GM23338 (cell line): Measurements from ENCODE around the gene DHX32. TPM values are rescaled to one million over a fixed set of nuclear protein-coding genes. Genes with fewer than 3 reads are reported as not detected.

Experiments
- ATAC-seq: fragments of 200-7000 bp; cut with Tn5 transposase; 3 replicates; pipeline ENCODE4 v1.9.1; 2020
- DNase-seq: peaks from one replicate; pipeline ENCODE4 v3.0.0-alpha.2; 2015; ENCODE audit warnings: low spot score
- H2AFZ ChIP-seq: fragments of 200-600 bp; sonication (generic); 2 replicates; pipeline ENCODE4 v1.8.0; 2016; ENCODE audit warnings: antibody characterized with exemption, mild to moderate bottlenecking, moderate library complexity
- H3F3A ChIP-seq: fragments of 200-600 bp; sonication (generic); replicated peaks from 2 replicates; pipeline ENCODE4 v1.8.0; 2017; ENCODE audit warnings: antibody characterized with exemption, mixed run types, low read depth
- H3K27ac ChIP-seq: fragments of 200-600 bp; sonication (generic); 2 replicates; pipeline ENCODE4 v1.6.1; 2016; ENCODE audit warnings: low read depth
- H3K27me3 ChIP-seq: fragments of 200-600 bp; sonication (generic); 2 replicates; pipeline ENCODE4 v1.8.0; 2016; ENCODE audit warnings: mild to moderate bottlenecking, mixed run types, moderate library complexity; ENCODE audit not compliant: insufficient read depth
- H3K36me3 ChIP-seq: fragments of 200-600 bp; sonication (generic); 2 replicates; pipeline ENCODE4 v1.8.0; 2016; ENCODE audit warnings: mild to moderate bottlenecking; ENCODE audit not compliant: insufficient read depth
- H3K4me1 ChIP-seq: fragments of 200-600 bp; sonication (generic); 2 replicates; pipeline ENCODE4 v1.8.0; 2016; ENCODE audit warnings: mild to moderate bottlenecking, moderate library complexity; ENCODE audit not compliant: insufficient read depth
- H3K4me2 ChIP-seq: fragments of 200-600 bp; sonication (generic); 2 replicates; pipeline ENCODE4 v1.7.1; 2017; ENCODE audit warnings: mixed run types
- H3K4me3 ChIP-seq: fragments of 200-600 bp; sonication (generic); 2 replicates; pipeline ENCODE4 v1.6.1; 2016; ENCODE audit warnings: mixed run types
- H3K79me2 ChIP-seq: fragments of 200-600 bp; sonication (generic); replicated peaks from 2 replicates; pipeline ENCODE4 v1.8.0; 2017; ENCODE audit warnings: mild to moderate bottlenecking; ENCODE audit not compliant: insufficient read depth
- H3K9me2 ChIP-seq: fragments of 200-600 bp; sonication (generic); 2 replicates; pipeline ENCODE4 v1.8.0; 2017; ENCODE audit not compliant: insufficient read depth
- H4K20me1 ChIP-seq: fragments of 200-600 bp; sonication (generic); replicated peaks from 2 replicates; pipeline ENCODE4 v1.8.0; 2017; ENCODE audit warnings: mild to moderate bottlenecking; ENCODE audit not compliant: insufficient read depth
- H3K27ac Mint-ChIP-seq: 2 replicates; pipeline ENCODE4 v1.8.0; 2020; ENCODE audit warnings: inconsistent platforms, mild to moderate bottlenecking, moderate library complexity, mixed read lengths
- H3K27me3 Mint-ChIP-seq: 3 replicates; pipeline ENCODE4 v1.8.0; 2022; ENCODE audit warnings: low read depth, mild to moderate bottlenecking, moderate library complexity, mixed read lengths, inconsistent platforms; ENCODE audit not compliant: insufficient read depth, poor library complexity
- H3K36me3 Mint-ChIP-seq: 3 replicates; pipeline ENCODE4 v1.8.0; 2021; ENCODE audit warnings: low read depth, mild to moderate bottlenecking, inconsistent platforms, moderate library complexity, mixed read lengths
- H3K4me1 Mint-ChIP-seq: 3 replicates; pipeline ENCODE4 v1.8.0; 2020; ENCODE audit warnings: mild to moderate bottlenecking, inconsistent platforms, mixed read lengths
- H3K4me3 Mint-ChIP-seq: 3 replicates; pipeline ENCODE4 v1.8.0; 2021; ENCODE audit warnings: moderate library complexity, mild to moderate bottlenecking, inconsistent platforms, mixed read lengths
- H3K9me3 Mint-ChIP-seq: 3 replicates; pipeline ENCODE4 v1.8.0; 2020; ENCODE audit warnings: moderate library complexity, mild to moderate bottlenecking, inconsistent platforms, mixed read lengths
- CREB1 ChIP-seq: fragments of 250-450 bp; sonication (Bioruptor Pico); IDR thresholded peaks from 2 replicates; pipeline ENCODE4 v1.5.0; 2020; ENCODE audit warnings: low read depth, mild to moderate bottlenecking, moderate library complexity
- EZH2phosphoT487 ChIP-seq: fragments of 200-600 bp; sonication (generic); IDR thresholded peaks from one replicate; pipeline ENCODE4 v1.8.1; 2018; ENCODE audit warnings: antibody characterized with exemption; ENCODE audit not compliant: unreplicated experiment
- NANOG ChIP-seq: IDR thresholded peaks from 2 replicates; pipeline ENCODE4 v1.6.1; 2016; ENCODE audit warnings: antibody characterized with exemption, borderline replicate concordance
- POLR2AphosphoS5 ChIP-seq: IDR thresholded peaks from 2 replicates; pipeline ENCODE4 v1.6.1; 2016; ENCODE audit warnings: antibody characterized with exemption, low read depth
- STAT1 ChIP-seq: IDR thresholded peaks from one replicate; pipeline ENCODE4 v1.6.1; 2016; ENCODE audit warnings: antibody characterized with exemption; ENCODE audit not compliant: unreplicated experiment
- ZNF331 ChIP-seq: fragments of 250-450 bp; sonication (Bioruptor Pico); IDR thresholded peaks from 2 replicates; pipeline ENCODE4 v1.5.0; 2020; ENCODE audit warnings: low read depth, mild to moderate bottlenecking, moderate library complexity
- polyA plus RNA-seq: library from polyadenylated mRNA; unstranded; fragments of >200 nt; fragmentation: Nextera tagmentation; extraction: Ambion mirVana; gene quantifications from 2 replicates; pipeline ENCODE4 v1.2.1, GENCODE V29; 2016
- total RNA-seq: library from RNA; depleted of rRNA; stranded (reverse); fragments of >200 nt; shearing (Covaris generic); gene quantifications from 2 replicates; pipeline ENCODE4 v1.2.3, GENCODE V29; 2014
- TF ChIP-seq, protein P1 (sequence below): fragments of 250-450 bp; sonication (Bioruptor Pico); IDR thresholded peaks from 2 replicates; pipeline ENCODE4 v1.5.0; 2020; ENCODE audit warnings: mild to moderate bottlenecking, moderate library complexity
- TF ChIP-seq, protein P2 (sequence below): IDR thresholded peaks from 2 replicates; pipeline ENCODE4 v1.6.1; 2016; ENCODE audit warnings: antibody characterized with exemption
- TF ChIP-seq, protein P3 (sequence below): IDR thresholded peaks from one replicate; pipeline ENCODE4 v1.6.1; 2018; ENCODE audit warnings: antibody characterized with exemption; ENCODE audit not compliant: unreplicated experiment

Gene DHX32
- total and polyA plus RNA-seq, 2 experiments from 2014 or later: 9.5 to 21.6 TPM

DNA sequence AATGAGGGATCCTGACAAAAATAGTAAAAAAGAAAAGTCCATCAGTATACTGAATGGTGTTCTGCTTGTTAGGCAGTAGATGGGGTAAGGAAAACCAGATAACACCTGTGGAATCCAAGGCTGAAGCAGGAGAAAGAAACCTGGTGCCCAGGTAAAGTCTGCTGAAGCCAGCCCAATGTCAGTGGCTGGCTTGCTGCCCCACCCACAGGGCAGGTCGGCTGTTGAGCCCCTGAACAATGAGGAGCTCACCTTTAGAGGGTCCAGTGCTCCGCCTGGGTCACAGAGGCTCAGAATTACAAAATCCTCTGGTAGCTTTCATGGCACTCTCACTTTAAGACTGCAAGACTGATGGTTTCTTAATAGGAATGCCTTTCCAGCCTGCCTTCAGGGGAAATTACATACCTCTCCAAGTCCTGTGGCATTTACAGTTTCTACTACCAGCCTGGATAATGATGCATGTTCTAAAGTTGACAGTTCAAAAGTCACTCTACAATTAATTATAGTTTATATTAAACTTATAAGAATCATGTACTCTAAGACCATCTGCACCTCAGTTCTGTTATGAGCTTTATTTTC is 23.8 kb downstream of the DHX32 start:
- H3K36me3 ChIP-seq: peaks cover 4% of the 10 kb centered on the region; the same call in 1 of the 2 replicates
- DNase-seq: no peak
- ATAC-seq: peak; percentile 60
- no peaks in the 10 kb centered on the region for H3K4me1 ChIP-seq
- no peak overlapping the region for H2AFZ ChIP-seq
- no peak overlapping the region for H3K27ac Mint-ChIP-seq
- H3K27me3 Mint-ChIP-seq: no peaks in the 10 kb centered on the region
- H3K9me2 ChIP-seq: no peaks in the 10 kb centered on the region
- no peaks in the 10 kb centered on the region for H3F3A ChIP-seq
- H3K9me3 Mint-ChIP-seq: no peaks in the 10 kb centered on the region
- no peaks in the 10 kb centered on the region for H3K4me1 Mint-ChIP-seq
- no peak for TF ChIP-seq CREB1
- TF ChIP-seq, protein P1, sequence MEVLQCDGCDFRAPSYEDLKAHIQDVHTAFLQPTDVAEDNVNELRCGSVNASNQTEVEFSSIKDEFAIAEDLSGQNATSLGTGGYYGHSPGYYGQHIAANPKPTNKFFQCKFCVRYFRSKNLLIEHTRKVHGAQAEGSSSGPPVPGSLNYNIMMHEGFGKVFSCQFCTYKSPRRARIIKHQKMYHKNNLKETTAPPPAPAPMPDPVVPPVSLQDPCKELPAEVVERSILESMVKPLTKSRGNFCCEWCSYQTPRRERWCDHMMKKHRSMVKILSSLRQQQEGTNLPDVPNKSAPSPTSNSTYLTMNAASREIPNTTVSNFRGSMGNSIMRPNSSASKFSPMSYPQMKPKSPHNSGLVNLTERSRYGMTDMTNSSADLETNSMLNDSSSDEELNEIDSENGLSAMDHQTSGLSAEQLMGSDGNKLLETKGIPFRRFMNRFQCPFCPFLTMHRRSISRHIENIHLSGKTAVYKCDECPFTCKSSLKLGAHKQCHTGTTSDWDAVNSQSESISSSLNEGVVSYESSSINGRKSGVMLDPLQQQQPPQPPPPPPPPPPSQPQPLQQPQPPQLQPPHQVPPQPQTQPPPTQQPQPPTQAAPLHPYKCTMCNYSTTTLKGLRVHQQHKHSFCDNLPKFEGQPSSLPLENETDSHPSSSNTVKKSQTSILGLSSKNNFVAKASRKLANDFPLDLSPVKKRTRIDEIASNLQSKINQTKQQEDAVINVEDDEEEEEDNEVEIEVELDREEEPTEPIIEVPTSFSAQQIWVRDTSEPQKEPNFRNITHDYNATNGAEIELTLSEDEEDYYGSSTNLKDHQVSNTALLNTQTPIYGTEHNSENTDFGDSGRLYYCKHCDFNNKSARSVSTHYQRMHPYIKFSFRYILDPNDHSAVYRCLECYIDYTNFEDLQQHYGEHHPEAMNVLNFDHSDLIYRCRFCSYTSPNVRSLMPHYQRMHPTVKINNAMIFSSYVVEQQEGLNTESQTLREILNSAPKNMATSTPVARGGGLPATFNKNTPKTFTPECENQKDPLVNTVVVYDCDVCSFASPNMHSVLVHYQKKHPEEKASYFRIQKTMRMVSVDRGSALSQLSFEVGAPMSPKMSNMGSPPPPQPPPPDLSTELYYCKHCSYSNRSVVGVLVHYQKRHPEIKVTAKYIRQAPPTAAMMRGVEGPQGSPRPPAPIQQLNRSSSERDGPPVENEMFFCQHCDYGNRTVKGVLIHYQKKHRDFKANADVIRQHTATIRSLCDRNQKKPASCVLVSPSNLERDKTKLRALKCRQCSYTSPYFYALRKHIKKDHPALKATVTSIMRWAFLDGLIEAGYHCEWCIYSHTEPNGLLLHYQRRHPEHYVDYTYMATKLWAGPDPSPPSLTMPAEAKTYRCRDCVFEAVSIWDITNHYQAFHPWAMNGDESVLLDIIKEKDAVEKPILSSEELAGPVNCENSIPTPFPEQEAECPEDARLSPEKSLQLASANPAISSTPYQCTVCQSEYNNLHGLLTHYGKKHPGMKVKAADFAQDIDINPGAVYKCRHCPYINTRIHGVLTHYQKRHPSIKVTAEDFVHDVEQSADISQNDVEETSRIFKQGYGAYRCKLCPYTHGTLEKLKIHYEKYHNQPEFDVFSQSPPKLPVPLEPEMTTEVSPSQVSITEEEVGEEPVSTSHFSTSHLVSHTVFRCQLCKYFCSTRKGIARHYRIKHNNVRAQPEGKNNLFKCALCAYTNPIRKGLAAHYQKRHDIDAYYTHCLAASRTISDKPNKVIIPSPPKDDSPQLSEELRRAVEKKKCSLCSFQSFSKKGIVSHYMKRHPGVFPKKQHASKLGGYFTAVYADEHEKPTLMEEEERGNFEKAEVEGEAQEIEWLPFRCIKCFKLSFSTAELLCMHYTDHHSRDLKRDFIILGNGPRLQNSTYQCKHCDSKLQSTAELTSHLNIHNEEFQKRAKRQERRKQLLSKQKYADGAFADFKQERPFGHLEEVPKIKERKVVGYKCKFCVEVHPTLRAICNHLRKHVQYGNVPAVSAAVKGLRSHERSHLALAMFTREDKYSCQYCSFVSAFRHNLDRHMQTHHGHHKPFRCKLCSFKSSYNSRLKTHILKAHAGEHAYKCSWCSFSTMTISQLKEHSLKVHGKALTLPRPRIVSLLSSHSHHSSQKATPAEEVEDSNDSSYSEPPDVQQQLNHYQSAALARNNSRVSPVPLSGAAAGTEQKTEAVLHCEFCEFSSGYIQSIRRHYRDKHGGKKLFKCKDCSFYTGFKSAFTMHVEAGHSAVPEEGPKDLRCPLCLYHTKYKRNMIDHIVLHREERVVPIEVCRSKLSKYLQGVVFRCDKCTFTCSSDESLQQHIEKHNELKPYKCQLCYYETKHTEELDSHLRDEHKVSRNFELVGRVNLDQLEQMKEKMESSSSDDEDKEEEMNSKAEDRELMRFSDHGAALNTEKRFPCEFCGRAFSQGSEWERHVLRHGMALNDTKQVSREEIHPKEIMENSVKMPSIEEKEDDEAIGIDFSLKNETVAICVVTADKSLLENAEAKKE (CRISPR knock-in tag): no peak
- H3K36me3 Mint-ChIP-seq: no peaks in the 10 kb centered on the region
- H3K27ac ChIP-seq: no peak overlapping the region
- no peak overlapping the region for H3K4me3 Mint-ChIP-seq
- H3K4me3 ChIP-seq: no peak overlapping the region
- no peaks in the 10 kb centered on the region for H3K79me2 ChIP-seq
- no peaks in the 10 kb centered on the region for H4K20me1 ChIP-seq
- no peaks in the 10 kb centered on the region for H3K27me3 ChIP-seq
- H3K4me2 ChIP-seq: no peak overlapping the region

DNA sequence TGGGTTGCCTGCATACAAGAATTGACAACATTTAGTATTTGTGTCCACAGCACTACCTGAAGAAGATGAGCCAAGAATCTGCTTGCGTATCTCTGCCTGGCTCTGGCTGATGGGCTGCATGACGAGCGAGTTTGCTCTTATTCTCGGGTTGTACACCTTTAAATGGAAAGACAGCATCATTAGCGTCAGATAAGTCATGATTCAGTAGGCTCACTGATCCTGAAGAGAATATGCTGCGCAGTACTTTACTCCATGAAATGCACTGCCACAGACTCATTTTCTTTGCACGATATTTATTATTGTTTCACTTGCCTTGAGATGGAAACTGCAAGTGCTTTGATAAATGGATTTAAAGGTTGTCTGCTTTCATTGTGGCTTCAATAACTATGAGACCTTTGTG is 28.6 kb downstream of the DHX32 start:
- H3K36me3 ChIP-seq: 0 out of 2 replicates have a peak, but pooled peaks cover 4% of the 10 kb centered on the region
- Mint-ChIP-seq H3K9me3 (no peaks in the 10 kb centered on the region), H3K27me3 (no peaks in the 10 kb centered on the region), H3K4me1 (no peaks in the 10 kb centered on the region), H3K36me3 (peaks cover 17% of the 10 kb centered on the region), H3K4me3 (no peak overlapping the region), H3K27ac (0 out of 2 replicates have a peak overlapping the region, but pooled peaks have one; percentile 34)
- H3K79me2 ChIP-seq: no peaks in the 10 kb centered on the region
- no peak overlapping the region for H3K27ac ChIP-seq
- H3F3A ChIP-seq: no peaks in the 10 kb centered on the region
- DNase-seq (no peak), ATAC-seq (no peak)
- no peaks in the 10 kb centered on the region for H3K4me1 ChIP-seq
- H3K4me2 ChIP-seq: no peak overlapping the region
- H2AFZ ChIP-seq: no peak overlapping the region
- no peaks in the 10 kb centered on the region for H3K27me3 ChIP-seq
- no peaks in the 10 kb centered on the region for H4K20me1 ChIP-seq
- H3K4me3 ChIP-seq: no peak overlapping the region
- H3K9me2 ChIP-seq: no peaks in the 10 kb centered on the region
- TF ChIP-seq, protein P2, sequence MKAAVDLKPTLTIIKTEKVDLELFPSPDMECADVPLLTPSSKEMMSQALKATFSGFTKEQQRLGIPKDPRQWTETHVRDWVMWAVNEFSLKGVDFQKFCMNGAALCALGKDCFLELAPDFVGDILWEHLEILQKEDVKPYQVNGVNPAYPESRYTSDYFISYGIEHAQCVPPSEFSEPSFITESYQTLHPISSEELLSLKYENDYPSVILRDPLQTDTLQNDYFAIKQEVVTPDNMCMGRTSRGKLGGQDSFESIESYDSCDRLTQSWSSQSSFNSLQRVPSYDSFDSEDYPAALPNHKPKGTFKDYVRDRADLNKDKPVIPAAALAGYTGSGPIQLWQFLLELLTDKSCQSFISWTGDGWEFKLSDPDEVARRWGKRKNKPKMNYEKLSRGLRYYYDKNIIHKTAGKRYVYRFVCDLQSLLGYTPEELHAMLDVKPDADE: no peak
- TF ChIP-seq STAT1 (no peak), POLR2AphosphoS5 (no peak), NANOG (no peak), ZNF331 (CRISPR knock-in tag) (no peak), EZH2phosphoT487 (no peak)
- TF ChIP-seq, protein P3, sequence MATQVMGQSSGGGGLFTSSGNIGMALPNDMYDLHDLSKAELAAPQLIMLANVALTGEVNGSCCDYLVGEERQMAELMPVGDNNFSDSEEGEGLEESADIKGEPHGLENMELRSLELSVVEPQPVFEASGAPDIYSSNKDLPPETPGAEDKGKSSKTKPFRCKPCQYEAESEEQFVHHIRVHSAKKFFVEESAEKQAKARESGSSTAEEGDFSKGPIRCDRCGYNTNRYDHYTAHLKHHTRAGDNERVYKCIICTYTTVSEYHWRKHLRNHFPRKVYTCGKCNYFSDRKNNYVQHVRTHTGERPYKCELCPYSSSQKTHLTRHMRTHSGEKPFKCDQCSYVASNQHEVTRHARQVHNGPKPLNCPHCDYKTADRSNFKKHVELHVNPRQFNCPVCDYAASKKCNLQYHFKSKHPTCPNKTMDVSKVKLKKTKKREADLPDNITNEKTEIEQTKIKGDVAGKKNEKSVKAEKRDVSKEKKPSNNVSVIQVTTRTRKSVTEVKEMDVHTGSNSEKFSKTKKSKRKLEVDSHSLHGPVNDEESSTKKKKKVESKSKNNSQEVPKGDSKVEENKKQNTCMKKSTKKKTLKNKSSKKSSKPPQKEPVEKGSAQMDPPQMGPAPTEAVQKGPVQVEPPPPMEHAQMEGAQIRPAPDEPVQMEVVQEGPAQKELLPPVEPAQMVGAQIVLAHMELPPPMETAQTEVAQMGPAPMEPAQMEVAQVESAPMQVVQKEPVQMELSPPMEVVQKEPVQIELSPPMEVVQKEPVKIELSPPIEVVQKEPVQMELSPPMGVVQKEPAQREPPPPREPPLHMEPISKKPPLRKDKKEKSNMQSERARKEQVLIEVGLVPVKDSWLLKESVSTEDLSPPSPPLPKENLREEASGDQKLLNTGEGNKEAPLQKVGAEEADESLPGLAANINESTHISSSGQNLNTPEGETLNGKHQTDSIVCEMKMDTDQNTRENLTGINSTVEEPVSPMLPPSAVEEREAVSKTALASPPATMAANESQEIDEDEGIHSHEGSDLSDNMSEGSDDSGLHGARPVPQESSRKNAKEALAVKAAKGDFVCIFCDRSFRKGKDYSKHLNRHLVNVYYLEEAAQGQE: no peak
